GM10248 (cell line): ENCODE data around the gene AACS.

Experiments used
- CTCF ChIA-PET: fragments of 300-600 bp; sonication (Branson Sonifier 250); formaldehyde crosslinking; extraction: SDS; loops from one replicate; lab custom pipeline; 2021; ENCODE audit warnings: antibody characterized with exemption; lab: Yijun Ruan, JAX
- POLR2A ChIA-PET: fragments of 350-650 bp; sonication (Branson Sonifier 250); formaldehyde crosslinking; extraction: SDS; loops from one replicate; lab custom pipeline; 2020; ENCODE audit warnings: antibody characterized with exemption; lab: Yijun Ruan, JAX
- DNase-seq: peaks from one replicate; pipeline ENCODE4 v3.0.0; 2012; ENCODE audit errors: extremely low spot score
- CTCF ChIP-seq: IDR thresholded peaks from 2 replicates; pipeline ENCODE4 v1.5.1; 2012; ENCODE audit warnings: mild to moderate bottlenecking, low read depth; ENCODE audit errors: extremely low read depth, missing control alignments, control extremely low read depth

Gene AACS

GRCh38 chr12:125089083-125089482 is 23.8 kb downstream of the AACS start:
- CTCF ChIA-PET = interaction anchor here (0.9 kb wide), 1 partner anchor 10 kb away, joined by 3 read pairs; no protein-coding TSS in a partner anchor

GRCh38 chr12:125089626-125090025 is 24.4 kb downstream of the AACS start:
- POLR2A ChIA-PET = no interaction called here
- CTCF ChIA-PET = no interaction called here
- DNase-seq = no peak
- TF ChIP-seq CTCF = no peak

More at GRCh38 chr12:125089083-125089482, 23.8 kb downstream of the AACS start:
- POLR2A ChIA-PET = no interaction called here
- DNase-seq = no peak
- no peak for TF ChIP-seq CTCF

GRCh38 chr12:125090437-125090836 is 25.2 kb downstream of the AACS start:
- no peak for DNase-seq
- ChIA-PET CTCF (no interaction called here), POLR2A (no interaction called here)
- TF ChIP-seq CTCF = no peak

- ChIA-PET CTCF (no interaction called here), POLR2A (no interaction called here)
- TF ChIP-seq CTCF = no peak
- no peak for DNase-seq
These were observed 26.2 kb downstream of the AACS start for GRCh38 chr12:125091401-125091800.

- no peak for DNase-seq
- CTCF ChIA-PET = no interaction called here
- POLR2A ChIA-PET = interaction anchor here (0.6 kb wide), 1 partner anchor 56 kb away, joined by 3 read pairs; no protein-coding TSS in a partner anchor
- no peak for TF ChIP-seq CTCF
These were observed 27.1 kb downstream of the AACS start for GRCh38 chr12:125092108-125092871.

- POLR2A ChIA-PET = no interaction called here
- DNase-seq = no peak
- CTCF ChIA-PET = no interaction called here
- no peak for TF ChIP-seq CTCF
These were observed 27.8 kb downstream of the AACS start for GRCh38 chr12:125092872-125093680.
